Measurements from ENCODE around the gene ZBTB7C.

Gene ZBTB7C

GRCh38 chr18:48244530-48244929, 164.7 kb downstream of the ZBTB7C start:
- DNase-seq = no peak

GRCh38 chr18:48238636-48239035, 170.5 kb downstream of the ZBTB7C start:
- DNase-seq = no peak

GRCh38 chr18:48238206-48238605, 171.0 kb downstream of the ZBTB7C start:
- DNase-seq = no peak

- DNase-seq = no peak
Observed at GRCh38 chr18:48236822-48237221, 172.4 kb downstream of the ZBTB7C start.

DNA sequence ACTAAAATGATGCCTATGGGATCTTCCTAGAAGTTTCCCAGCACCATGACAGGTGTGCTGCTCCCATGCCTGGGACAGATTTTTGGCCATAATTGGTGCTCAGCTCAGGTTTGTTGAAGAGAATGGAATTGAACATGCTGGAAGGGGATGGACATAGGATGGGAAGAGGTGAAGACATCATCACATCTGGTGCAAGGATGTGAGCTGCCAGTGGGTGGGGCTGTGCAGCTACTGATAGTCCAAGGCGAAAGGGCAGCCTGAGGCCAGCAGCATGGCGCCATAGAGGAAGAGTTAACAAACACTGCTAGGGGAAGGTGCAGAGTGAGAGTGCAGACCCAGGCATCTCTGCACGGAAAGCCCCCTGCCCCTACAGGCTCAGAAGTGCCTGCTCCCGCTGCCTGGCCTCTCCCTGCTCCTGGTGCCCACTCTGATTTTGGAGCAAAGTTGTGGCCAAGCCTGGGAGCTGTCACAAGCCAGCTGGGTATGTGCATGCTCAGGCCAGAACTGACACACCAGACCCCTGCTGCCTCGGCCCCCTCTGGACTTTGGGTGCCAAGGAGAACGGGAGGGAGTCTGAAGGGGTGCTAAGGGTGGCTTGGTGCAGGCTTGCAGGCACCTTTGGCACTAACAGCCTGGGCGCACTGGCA, 178.6 kb downstream of the ZBTB7C start:
- peak; percentile 83 for DNase-seq

GRCh38 chr18:48229552-48229981, 179.6 kb downstream of the ZBTB7C start:
- DNase-seq = peak; percentile 21 to 43

GRCh38 chr18:48228841-48229240, 180.3 kb downstream of the ZBTB7C start:
- no peak for DNase-seq

DNA sequence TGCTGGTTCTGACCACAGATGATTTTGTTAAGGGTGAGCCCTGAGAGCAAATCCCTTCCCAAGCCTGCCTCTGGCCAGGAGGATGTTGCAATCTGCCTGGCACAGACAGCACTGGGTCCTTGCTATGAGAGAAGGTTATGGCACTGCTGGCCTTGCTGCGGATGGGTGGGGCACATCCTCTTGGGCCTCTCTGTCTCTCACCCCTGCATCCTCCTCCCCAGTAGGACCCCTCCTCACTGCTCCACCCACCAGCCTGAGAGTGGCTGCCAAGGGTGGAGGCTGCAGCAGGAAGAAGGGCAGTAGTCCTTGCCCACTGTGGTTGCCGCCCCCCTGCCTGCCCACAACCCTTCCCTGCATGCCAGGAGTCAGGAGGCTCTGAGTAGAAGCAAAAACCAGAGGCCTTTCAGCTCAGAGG, 180.9 kb downstream of the ZBTB7C start:
- DNase-seq = peak in 1 of 2 experiments; percentile 18

DNA sequence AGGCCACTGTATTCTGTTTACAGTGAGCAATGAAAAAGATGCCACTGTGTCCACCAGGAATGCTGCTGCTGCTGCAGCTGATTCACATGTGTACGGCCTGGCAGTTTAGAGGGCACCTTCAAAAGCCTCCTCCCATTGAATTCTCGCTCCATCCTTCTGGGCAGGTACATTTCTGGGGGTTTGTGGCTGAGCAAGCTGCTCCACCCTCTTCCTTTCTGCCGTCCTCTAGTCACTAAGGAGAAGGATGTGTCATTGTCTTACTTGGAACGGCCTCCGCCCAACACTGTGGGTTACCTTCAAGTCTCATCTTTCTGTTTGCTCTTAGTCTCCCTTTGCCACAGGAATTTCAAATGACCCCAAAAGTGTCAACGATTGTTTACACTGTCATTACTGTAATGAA, 182.0 kb downstream of the ZBTB7C start:
- no peak for DNase-seq

- no peak for DNase-seq
Observed at GRCh38 chr18:48226401-48226800, 182.8 kb downstream of the ZBTB7C start.

- DNase-seq = peak; percentile 96 to 98
Observed at GRCh38 chr18:48222118-48222517, 187.1 kb downstream of the ZBTB7C start.

DNA sequence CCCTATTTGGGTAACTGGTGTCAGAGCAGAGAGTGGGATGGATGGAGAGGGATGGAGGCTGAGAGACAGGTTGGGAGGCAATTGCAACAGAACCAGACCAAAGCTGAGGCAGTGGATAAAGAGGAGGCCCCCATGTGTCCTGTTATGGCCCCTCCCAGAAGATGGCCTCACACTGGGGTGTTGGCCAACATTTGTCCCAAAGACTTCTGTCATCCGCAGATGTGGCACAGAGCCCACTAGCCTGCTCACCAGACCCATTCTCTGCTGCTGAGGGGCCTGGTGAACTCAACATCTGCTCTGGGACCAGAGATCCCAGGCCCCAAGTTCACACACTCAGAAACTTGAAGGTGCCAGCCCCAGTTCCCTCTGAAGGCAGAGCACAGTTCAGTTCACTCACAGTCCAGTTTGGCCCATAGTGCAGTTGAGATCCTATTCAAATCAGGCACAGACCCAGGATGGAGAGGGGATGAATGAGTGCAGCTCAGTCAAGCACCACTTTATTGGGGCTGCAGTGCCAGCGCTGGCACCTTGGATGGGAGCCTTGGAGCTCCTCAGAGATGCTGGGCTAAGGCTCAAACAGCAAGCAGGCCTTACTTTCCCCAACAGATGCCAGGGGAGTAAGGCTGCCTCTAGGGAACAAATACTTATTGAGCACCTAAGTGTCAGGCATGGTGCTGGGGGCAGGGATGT, 189.2 kb downstream of the ZBTB7C start:
- DNase-seq = no peak

GRCh38 chr18:48219037-48219809, 190.0 kb downstream of the ZBTB7C start:
- DNase-seq = peak in 1 of 2 experiments; percentile 36

- DNase-seq = no peak
Observed at GRCh38 chr18:48218285-48219022, 190.7 kb downstream of the ZBTB7C start.

- no peak for DNase-seq
Observed at GRCh38 chr18:48217258-48218250, 191.6 kb downstream of the ZBTB7C start.

DNA sequence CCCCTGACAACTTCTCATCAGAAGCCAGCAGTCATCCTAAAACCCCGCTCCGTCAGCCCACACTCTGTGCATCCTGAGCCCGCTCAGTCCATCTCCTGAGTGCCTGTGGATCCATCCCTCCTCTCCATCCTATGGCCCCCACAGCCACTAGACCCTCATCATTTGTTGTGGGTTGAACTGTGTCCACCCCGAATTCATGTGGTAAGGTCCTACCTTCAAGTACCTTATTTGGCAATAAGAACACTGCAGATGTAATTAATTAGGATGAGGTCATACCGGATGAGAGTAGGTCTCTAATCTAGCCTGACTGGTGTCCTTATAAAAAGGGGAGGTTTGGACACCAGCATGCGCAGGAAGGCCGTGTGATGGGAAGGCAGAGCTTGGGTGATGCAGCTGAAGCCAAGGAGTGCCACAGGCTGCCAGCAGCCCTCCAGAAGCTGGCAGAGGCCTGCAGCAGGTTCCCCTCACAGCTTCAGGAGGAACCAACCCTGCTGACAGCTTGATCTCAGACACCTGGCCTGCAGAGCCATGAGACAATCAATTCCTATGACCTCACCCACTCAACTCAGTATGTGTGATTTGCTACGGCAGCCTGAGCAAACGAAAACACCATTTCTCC, 192.4 kb downstream of the ZBTB7C start:
- peak; percentile 95 to 96 for DNase-seq

- no peak for DNase-seq
Observed at GRCh38 chr18:48215876-48216638, 193.1 kb downstream of the ZBTB7C start.

- no peak for DNase-seq
Observed at GRCh38 chr18:48213791-48214190, 195.4 kb downstream of the ZBTB7C start.

DNA sequence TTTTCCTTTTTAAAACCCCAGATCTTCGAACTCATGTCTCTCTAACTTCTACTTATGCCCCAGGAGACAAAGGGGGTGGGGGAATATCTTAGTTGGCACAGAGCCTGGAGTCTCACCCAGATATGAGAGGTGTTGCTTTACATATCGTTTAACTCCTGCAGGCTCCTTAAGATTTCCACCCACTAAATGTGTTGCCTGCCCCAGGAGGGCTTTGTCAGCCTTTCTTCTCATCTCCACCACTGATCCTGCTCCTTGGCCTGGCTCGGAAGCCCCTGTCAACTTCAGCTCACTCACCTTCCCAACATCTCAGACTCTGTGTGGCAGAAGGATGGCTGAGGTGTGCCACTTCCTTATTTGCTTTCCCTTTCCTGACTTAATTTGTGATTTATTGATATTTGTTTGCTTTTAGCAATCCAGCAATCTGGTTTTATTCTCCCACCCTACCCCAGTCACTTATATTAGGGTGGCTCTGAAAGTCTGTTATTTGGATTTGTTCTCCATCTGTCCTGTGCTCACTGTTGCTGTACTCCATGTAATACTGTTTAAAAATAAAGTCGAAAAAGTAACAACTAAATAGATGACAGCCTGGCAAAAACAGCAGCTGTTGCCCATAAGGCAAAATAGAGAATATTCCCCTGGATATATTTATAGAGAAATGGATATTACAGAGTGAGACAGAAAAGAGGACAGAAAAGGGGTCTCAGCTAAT, 200.6 kb downstream of the ZBTB7C start:
- DNase-seq = no peak

- no peak for DNase-seq
Observed at GRCh38 chr18:48207733-48208132, 201.4 kb downstream of the ZBTB7C start.

Data from SHP77 (cell line).